ENCODE data around the gene CDA.

DNA sequence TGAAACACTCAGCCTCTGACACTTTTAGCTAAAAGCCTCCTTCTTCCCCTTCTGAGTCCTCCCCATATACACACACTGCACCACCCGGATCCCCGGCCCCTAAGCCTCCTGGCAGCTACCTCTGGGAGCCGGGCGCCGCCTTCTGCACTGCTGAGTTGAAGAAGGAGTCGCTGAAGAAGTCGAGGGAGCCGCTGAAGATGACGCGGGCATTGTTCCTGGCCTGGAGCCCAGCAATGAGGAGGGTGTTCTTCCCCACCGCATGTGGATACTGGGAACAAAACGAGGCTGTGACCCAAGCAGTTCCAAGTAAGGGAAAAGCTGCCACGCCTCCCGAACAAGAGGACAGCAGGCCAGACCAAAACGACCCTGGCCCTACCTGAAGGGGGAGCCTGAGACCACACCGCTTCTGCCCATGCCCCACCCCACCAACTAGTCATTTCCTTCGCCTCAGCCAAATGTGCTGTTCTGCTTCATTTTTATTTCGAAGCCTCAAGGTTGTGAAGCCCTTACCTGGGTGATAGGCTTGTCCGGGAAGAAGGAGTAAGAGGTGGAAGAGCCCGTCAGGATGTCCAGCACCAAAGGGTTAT, 65.3 kb downstream of the CDA start:
- TF ChIP-seq, protein P1, sequence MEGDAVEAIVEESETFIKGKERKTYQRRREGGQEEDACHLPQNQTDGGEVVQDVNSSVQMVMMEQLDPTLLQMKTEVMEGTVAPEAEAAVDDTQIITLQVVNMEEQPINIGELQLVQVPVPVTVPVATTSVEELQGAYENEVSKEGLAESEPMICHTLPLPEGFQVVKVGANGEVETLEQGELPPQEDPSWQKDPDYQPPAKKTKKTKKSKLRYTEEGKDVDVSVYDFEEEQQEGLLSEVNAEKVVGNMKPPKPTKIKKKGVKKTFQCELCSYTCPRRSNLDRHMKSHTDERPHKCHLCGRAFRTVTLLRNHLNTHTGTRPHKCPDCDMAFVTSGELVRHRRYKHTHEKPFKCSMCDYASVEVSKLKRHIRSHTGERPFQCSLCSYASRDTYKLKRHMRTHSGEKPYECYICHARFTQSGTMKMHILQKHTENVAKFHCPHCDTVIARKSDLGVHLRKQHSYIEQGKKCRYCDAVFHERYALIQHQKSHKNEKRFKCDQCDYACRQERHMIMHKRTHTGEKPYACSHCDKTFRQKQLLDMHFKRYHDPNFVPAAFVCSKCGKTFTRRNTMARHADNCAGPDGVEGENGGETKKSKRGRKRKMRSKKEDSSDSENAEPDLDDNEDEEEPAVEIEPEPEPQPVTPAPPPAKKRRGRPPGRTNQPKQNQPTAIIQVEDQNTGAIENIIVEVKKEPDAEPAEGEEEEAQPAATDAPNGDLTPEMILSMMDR (conservative IDR thresholded peaks at IDR 0.05; ENCODE audit: low read depth in 2 of 2) = peak; percentile 42 to 63
- no peak for TF ChIP-seq EZH2 (IDR thresholded peaks at IDR 0.05; ENCODE audit: low read depth, unreplicated experiment)
- TF ChIP-seq, protein P2, sequence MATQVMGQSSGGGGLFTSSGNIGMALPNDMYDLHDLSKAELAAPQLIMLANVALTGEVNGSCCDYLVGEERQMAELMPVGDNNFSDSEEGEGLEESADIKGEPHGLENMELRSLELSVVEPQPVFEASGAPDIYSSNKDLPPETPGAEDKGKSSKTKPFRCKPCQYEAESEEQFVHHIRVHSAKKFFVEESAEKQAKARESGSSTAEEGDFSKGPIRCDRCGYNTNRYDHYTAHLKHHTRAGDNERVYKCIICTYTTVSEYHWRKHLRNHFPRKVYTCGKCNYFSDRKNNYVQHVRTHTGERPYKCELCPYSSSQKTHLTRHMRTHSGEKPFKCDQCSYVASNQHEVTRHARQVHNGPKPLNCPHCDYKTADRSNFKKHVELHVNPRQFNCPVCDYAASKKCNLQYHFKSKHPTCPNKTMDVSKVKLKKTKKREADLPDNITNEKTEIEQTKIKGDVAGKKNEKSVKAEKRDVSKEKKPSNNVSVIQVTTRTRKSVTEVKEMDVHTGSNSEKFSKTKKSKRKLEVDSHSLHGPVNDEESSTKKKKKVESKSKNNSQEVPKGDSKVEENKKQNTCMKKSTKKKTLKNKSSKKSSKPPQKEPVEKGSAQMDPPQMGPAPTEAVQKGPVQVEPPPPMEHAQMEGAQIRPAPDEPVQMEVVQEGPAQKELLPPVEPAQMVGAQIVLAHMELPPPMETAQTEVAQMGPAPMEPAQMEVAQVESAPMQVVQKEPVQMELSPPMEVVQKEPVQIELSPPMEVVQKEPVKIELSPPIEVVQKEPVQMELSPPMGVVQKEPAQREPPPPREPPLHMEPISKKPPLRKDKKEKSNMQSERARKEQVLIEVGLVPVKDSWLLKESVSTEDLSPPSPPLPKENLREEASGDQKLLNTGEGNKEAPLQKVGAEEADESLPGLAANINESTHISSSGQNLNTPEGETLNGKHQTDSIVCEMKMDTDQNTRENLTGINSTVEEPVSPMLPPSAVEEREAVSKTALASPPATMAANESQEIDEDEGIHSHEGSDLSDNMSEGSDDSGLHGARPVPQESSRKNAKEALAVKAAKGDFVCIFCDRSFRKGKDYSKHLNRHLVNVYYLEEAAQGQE (IDR thresholded peaks at IDR 0.05; ENCODE audit: unreplicated experiment) = no peak
- no peak for TF ChIP-seq POLR2AphosphoS5 (IDR thresholded peaks at IDR 0.05; ENCODE audit: low read depth)
- TF ChIP-seq EZH2phosphoT487 (IDR thresholded peaks at IDR 0.05; ENCODE audit: unreplicated experiment) = no peak
- TF ChIP-seq ZNF331 (CRISPR knock-in tag; IDR thresholded peaks at IDR 0.05; ENCODE audit: low read depth) = no peak
- TF ChIP-seq JUNB (IDR thresholded peaks at IDR 0.05; ENCODE audit: unreplicated experiment) = no peak

Measured in GM23338 (cell line).